ENCODE results near the gene BANF1. TPM values are rescaled to one million over a fixed set of nuclear protein-coding genes. Genes with fewer than 3 reads are reported as not detected.
"Not testable (repeated sequence)": the region's sequence is repeated elsewhere in the genome, so short reads cannot be mapped to it uniquely, and the experiment has no call there.

Gene BANF1
- total and polyA plus RNA-seq, 10 of the 15 experiments (the other 5 are each of a cell fraction or from before 2014, with no cell fraction given) = 99.0 to 574 (median 297) TPM

DNA sequence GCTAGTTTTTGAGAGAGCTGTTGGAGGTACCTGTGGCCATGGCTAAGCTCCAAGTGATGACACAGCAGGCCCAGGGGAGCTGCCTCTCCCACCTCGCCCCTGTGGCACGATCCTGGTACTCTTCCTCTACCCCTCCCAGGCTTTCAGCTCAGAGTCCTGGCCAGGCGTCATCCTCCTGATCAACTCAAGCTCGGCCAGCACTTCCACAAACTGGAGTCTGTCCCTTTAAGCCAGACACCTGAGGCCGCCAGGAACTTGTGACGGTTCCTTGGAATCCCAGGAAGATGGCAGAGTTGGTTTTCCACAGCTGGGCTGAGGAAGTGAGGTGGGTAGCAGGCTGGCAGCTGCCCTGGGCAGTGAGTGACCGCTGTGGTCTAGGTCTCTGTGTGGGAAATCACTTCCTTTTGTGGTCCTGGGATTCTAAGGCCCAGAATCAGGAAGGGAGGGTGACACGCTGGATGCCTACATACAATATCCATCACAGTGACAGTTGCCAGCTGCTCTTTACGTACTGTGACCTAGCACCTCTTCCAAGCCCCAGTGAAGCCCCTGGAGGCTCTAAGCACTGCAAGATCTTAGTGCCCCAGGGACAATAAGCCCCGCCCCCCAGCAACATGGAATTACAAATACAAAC is 6.3 kb downstream of the BANF1 start:
- FAIRE-seq (no peak), DNase-seq (ENCODE audit: low read depth, low spot score) (no peak), ATAC-seq (no peak)
- ChIA-PET SMC1A (ENCODE audit: uncharacterized antibody, unreplicated experiment) (no interaction called here), RAD21 (ENCODE audit: unreplicated experiment) (no interaction called here), CTCF (interaction anchor here (0.7 to 1.7 kb wide), 3 partner anchors 14 to 36 kb away, joined by 3 to 8 read pairs (median 4); no protein-coding TSS in a partner anchor), POLR2A (interaction anchor here (0.6 to 0.7 kb wide), 3 partner anchors 13 to 378 kb away, joined by 3 to 5 read pairs (median 4); no protein-coding TSS in a partner anchor)
- Histone ChIP-seq H3K4me1 (ENCODE audit: control insufficient read depth, insufficient read depth, low read length) (peaks cover 5% of the 10 kb centered on the region; the same call in 1 of the 2 replicates), H3K27ac (ENCODE audit: control insufficient read depth, insufficient read depth) (no peak overlapping the region), H4K20me1 (ENCODE audit: control insufficient read depth, insufficient read depth) (no peaks in the 10 kb centered on the region), H3K4me3 (no peak overlapping the region), H3K9me3 (replicated peaks; ENCODE audit: control insufficient read depth, insufficient read depth, low read length) (no peaks in the 10 kb centered on the region), H2AFZ (ENCODE audit: control insufficient read depth, low read depth, low read length) (no peak overlapping the region), H3K4me2 (ENCODE audit: control insufficient read depth, insufficient read depth) (no peak overlapping the region), H3K27me3 (replicated peaks in 1 of 2; ENCODE audit: control insufficient read depth in 2 of 2, insufficient read depth in 2 of 2, low read length in 1 of 2) (peaks cover 3 to 7% of the 10 kb centered on the region in 2 experiments; a peak in 3 of 4 replicates), H3K36me3 (ENCODE audit: control insufficient read depth in 2 of 2, insufficient read depth in 2 of 2, low read length in 1 of 2) (peaks cover 2 to 4% of the 10 kb centered on the region in 2 experiments; a peak in 1 of 4 replicates), H3K79me2 (ENCODE audit: control insufficient read depth, insufficient read depth, low read length) (peaks cover 3% of the 10 kb centered on the region), H3K9ac (ENCODE audit: control insufficient read depth, insufficient read depth, low read length) (no peak overlapping the region)
- 26% methylated on average over 10 of the region's 10 CpGs for WGBS (ENCODE audit: insufficient coverage, insufficient replicate concordance, low lambda C conversion rate, missing lambda C conversion rate)
- in situ Hi-C loops (cut with MboI) (no loop called here), intact Hi-C loops (cut with micrococcal nuclease; ENCODE audit: unreplicated experiment) (no loop called here)
- BruUV-seq (replicated peaks) = no TSS peak
- no peak for TF ChIP-seq IRF3 (IDR thresholded peaks at IDR 0.05)
- TF ChIP-seq POLR2A (IDR thresholded peaks at IDR 0.05; ENCODE audit: low read depth, low read length) = peak; percentile 39; the same call in 1 of the 2 replicates

GRCh38 chr11:66010036-66010435 is 7.7 kb downstream of the BANF1 start:
- DNase-seq (ENCODE audit: low read depth, low spot score); POLR2A ChIA-PET; ATAC-seq; H4K20me1 ChIP-seq (ENCODE audit: control insufficient read depth, insufficient read depth); H3K9me3 ChIP-seq (replicated peaks; ENCODE audit: control insufficient read depth, insufficient read depth, low read length); RAD21 ChIA-PET (ENCODE audit: unreplicated experiment); H3K36me3 ChIP-seq (ENCODE audit: control insufficient read depth in 2 of 2, insufficient read depth in 2 of 2, low read length in 1 of 2); H3K9ac ChIP-seq (ENCODE audit: control insufficient read depth, insufficient read depth, low read length); FAIRE-seq; SMC1A ChIA-PET (ENCODE audit: uncharacterized antibody, unreplicated experiment); H3K4me3 ChIP-seq; intact Hi-C loops (cut with micrococcal nuclease; ENCODE audit: unreplicated experiment); H3K27me3 ChIP-seq (replicated peaks in 1 of 2; ENCODE audit: control insufficient read depth in 2 of 2, insufficient read depth in 2 of 2, low read length in 1 of 2); H3K4me2 ChIP-seq (ENCODE audit: control insufficient read depth, insufficient read depth); H3K79me2 ChIP-seq (ENCODE audit: control insufficient read depth, insufficient read depth, low read length); in situ Hi-C loops (cut with MboI); H3K27ac ChIP-seq (ENCODE audit: control insufficient read depth, insufficient read depth); H3K4me1 ChIP-seq (ENCODE audit: control insufficient read depth, insufficient read depth, low read length); BruUV-seq (replicated peaks); H2AFZ ChIP-seq (ENCODE audit: control insufficient read depth, low read depth, low read length): not testable (repeated sequence)
- CTCF ChIA-PET = interaction anchor here (1.1 kb wide), 1 partner anchor 12 kb away, joined by 4 read pairs; no protein-coding TSS in a partner anchor
- WGBS (ENCODE audit: insufficient coverage, insufficient replicate concordance, low lambda C conversion rate, missing lambda C conversion rate) = 56% methylated on average over 4 of the region's 4 CpGs
